Activated T-helper 1 cell treated with Interleukin-2 at 50 U/mL for 16 hours (primary cell): ENCODE data around the gene ING1.
"Not testable (repeated sequence)": the region's sequence is repeated elsewhere in the genome, so short reads cannot be mapped to it uniquely, and the experiment has no call there.

ENCODE experiments used
- DNase-seq: peaks from one replicate; pipeline ENCODE4 v3.0.0-alpha.2; 2020; ENCODE audit warnings: low read depth

Gene ING1

GRCh38 chr13:110715395-110716246 is 2.1 kb downstream of the ING1 start:
- DNase-seq = peak; percentile 94

GRCh38 chr13:110716247-110716515 is 2.7 kb downstream of the ING1 start:
- no peak for DNase-seq

GRCh38 chr13:110719036-110719710 is 5.7 kb downstream of the ING1 start:
- DNase-seq = no peak

GRCh38 chr13:110722971-110723370 is 9.5 kb downstream of the ING1 start:
- no peak for DNase-seq

GRCh38 chr13:110723598-110723997 is 10.1 kb downstream of the ING1 start:
- DNase-seq = no peak

GRCh38 chr13:110726153-110726552 is 12.7 kb downstream of the ING1 start:
- not testable (repeated sequence) for DNase-seq

- DNase-seq = peak; percentile 32
Observed at GRCh38 chr13:110726726-110727125, 13.2 kb downstream of the ING1 start.

GRCh38 chr13:110731072-110731471 is 17.6 kb downstream of the ING1 start:
- DNase-seq = no peak

GRCh38 chr13:110734561-110734960 is 21.1 kb downstream of the ING1 start:
- DNase-seq = no peak

GRCh38 chr13:110737555-110737954 is 24.1 kb downstream of the ING1 start:
- no peak for DNase-seq

GRCh38 chr13:110743687-110744086 is 30.2 kb downstream of the ING1 start:
- DNase-seq = no peak

- DNase-seq = no peak
Observed at GRCh38 chr13:110746438-110746837, 32.9 kb downstream of the ING1 start.

GRCh38 chr13:110748271-110748670 is 34.8 kb downstream of the ING1 start:
- no peak for DNase-seq

GRCh38 chr13:110756219-110756631 is 42.7 kb downstream of the ING1 start:
- DNase-seq = no peak

GRCh38 chr13:110757296-110757695 is 43.8 kb downstream of the ING1 start:
- no peak for DNase-seq

- no peak for DNase-seq
Observed at GRCh38 chr13:110758195-110758805, 44.8 kb downstream of the ING1 start.

GRCh38 chr13:110759710-110760109 is 46.2 kb downstream of the ING1 start:
- no peak for DNase-seq

- no peak for DNase-seq
Observed at GRCh38 chr13:110760611-110761010, 47.1 kb downstream of the ING1 start.

GRCh38 chr13:110766671-110767430 is 53.4 kb downstream of the ING1 start:
- DNase-seq = no peak

- no peak for DNase-seq
Observed at GRCh38 chr13:110767476-110767875, 54.0 kb downstream of the ING1 start.

- DNase-seq = no peak
Observed at GRCh38 chr13:110769097-110769496, 55.6 kb downstream of the ING1 start.

GRCh38 chr13:110770678-110771077 is 57.2 kb downstream of the ING1 start:
- no peak for DNase-seq

GRCh38 chr13:110771194-110771593 is 57.7 kb downstream of the ING1 start:
- DNase-seq = no peak
